ENCODE measurements around the gene PCSK9. TPM values are rescaled to one million over a fixed set of nuclear protein-coding genes. Genes with fewer than 3 reads are reported as not detected.

The PCSK9 gene
- total RNA-seq, 2 donors from 2014 or later, result 0.21 to 0.27 TPM

- H3K4me3 ChIP-seq, result no peak overlapping the region
- no peaks in the 10 kb centered on the region for H3K9me3 ChIP-seq
- no peak overlapping the region for H3K27ac ChIP-seq
- no peaks in the 10 kb centered on the region for H3K27me3 ChIP-seq (replicated peaks; ENCODE audit: insufficient read depth)
- DNase-seq (ENCODE audit: low spot score) (no peak), ATAC-seq (ENCODE audit: insufficient number of reproducible peaks, low FRiP score, low read depth) (no peak)
- no peak for TF ChIP-seq CTCF (IDR thresholded peaks at IDR 0.05)
- H3K4me1 ChIP-seq (ENCODE audit: control insufficient read depth in 1 of 2, low read depth in 2 of 2), result no peaks in the 10 kb centered on the region
- H3K36me3 ChIP-seq, result peaks cover 53% of the 10 kb centered on the region
These were observed 42.0 kb downstream of the PCSK9 start for GRCh38 chr1:55081188-55081904.

- Histone ChIP-seq H3K4me1 (ENCODE audit: control insufficient read depth in 1 of 2, low read depth in 2 of 2) (no peaks in the 10 kb centered on the region), H3K4me3 (no peak overlapping the region), H3K27ac (no peak overlapping the region), H3K27me3 (replicated peaks; ENCODE audit: insufficient read depth) (no peaks in the 10 kb centered on the region), H3K36me3 (peaks cover 48% of the 10 kb centered on the region), H3K9me3 (no peaks in the 10 kb centered on the region)
- DNase-seq (ENCODE audit: low spot score) (no peak), ATAC-seq (ENCODE audit: insufficient number of reproducible peaks, low FRiP score, low read depth) (no peak)
- TF ChIP-seq CTCF (IDR thresholded peaks at IDR 0.05), result no peak
These were observed 42.6 kb downstream of the PCSK9 start for GRCh38 chr1:55081905-55082296.

GRCh38 chr1:55084257-55084656 is 44.9 kb downstream of the PCSK9 start:
- Histone ChIP-seq H3K27ac (no peak overlapping the region), H3K4me1 (ENCODE audit: control insufficient read depth in 1 of 2, low read depth in 2 of 2) (no peaks in the 10 kb centered on the region), H3K9me3 (no peaks in the 10 kb centered on the region), H3K27me3 (replicated peaks; ENCODE audit: insufficient read depth) (no peaks in the 10 kb centered on the region), H3K4me3 (no peak overlapping the region), H3K36me3 (peaks cover 55% of the 10 kb centered on the region)
- DNase-seq (ENCODE audit: low spot score) (no peak), ATAC-seq (ENCODE audit: insufficient number of reproducible peaks, low FRiP score, low read depth) (no peak)
- no peak for TF ChIP-seq CTCF (IDR thresholded peaks at IDR 0.05)

GRCh38 chr1:55087439-55087838 is 48.1 kb downstream of the PCSK9 start:
- no peak overlapping the region for H3K27ac ChIP-seq

GRCh38 chr1:55088413-55088812 is 49.1 kb downstream of the PCSK9 start:
- Histone ChIP-seq H3K27ac (no peak overlapping the region), H3K27me3 (replicated peaks; ENCODE audit: insufficient read depth) (no peaks in the 10 kb centered on the region), H3K4me3 (no peak overlapping the region), H3K4me1 (ENCODE audit: control insufficient read depth in 1 of 2, low read depth in 2 of 2) (no peaks in the 10 kb centered on the region), H3K36me3 (peaks cover 57% of the 10 kb centered on the region), H3K9me3 (no peaks in the 10 kb centered on the region)
- ATAC-seq (ENCODE audit: insufficient number of reproducible peaks, low FRiP score, low read depth) (no peak), DNase-seq (ENCODE audit: low spot score) (no peak)
- TF ChIP-seq CTCF (IDR thresholded peaks at IDR 0.05), result no peak

More at GRCh38 chr1:55087439-55087838, 48.1 kb downstream of the PCSK9 start:
- Histone ChIP-seq H3K36me3 (peaks cover 56% of the 10 kb centered on the region), H3K27me3 (replicated peaks; ENCODE audit: insufficient read depth) (no peaks in the 10 kb centered on the region), H3K4me3 (no peak overlapping the region), H3K9me3 (no peaks in the 10 kb centered on the region), H3K4me1 (ENCODE audit: control insufficient read depth in 1 of 2, low read depth in 2 of 2) (no peaks in the 10 kb centered on the region)
- no peak for TF ChIP-seq CTCF (IDR thresholded peaks at IDR 0.05)
- DNase-seq (ENCODE audit: low spot score) (no peak), ATAC-seq (ENCODE audit: insufficient number of reproducible peaks, low FRiP score, low read depth) (no peak)

Measured in thoracic aorta (tissue), 2 donors.